Measurements from ENCODE around the gene SLX4IP. TPM values are rescaled to one million over a fixed set of nuclear protein-coding genes. Genes with fewer than 3 reads are reported as not detected.
A peak's percentile ranks its signal among the peaks of the same experiment; 100 is the strongest.

Gene SLX4IP
- total RNA-seq, 1 experiment from 2014 or later, result 7.4 TPM

- ChIA-PET POLR2A (no interaction called here), CTCF (interaction anchor here (0.6 kb wide), 1 partner anchor 18 kb away, joined by 5 read pairs; no protein-coding TSS in a partner anchor)
- H3K27ac Mint-ChIP-seq, result no peak overlapping the region
- ATAC-seq (peak; percentile 58), DNase-seq (ENCODE audit: low spot score) (no peak)
- no peaks in the 10 kb centered on the region for H3K27me3 Mint-ChIP-seq (ENCODE audit: low read depth)
- no peaks in the 10 kb centered on the region for H3K9me3 Mint-ChIP-seq
- peaks cover 2% of the 10 kb centered on the region; the same call in 1 of the 2 replicates for H3K36me3 Mint-ChIP-seq
- no peak for TF ChIP-seq ZNF138 (CRISPR knock-in tag; conservative IDR thresholded peaks at IDR 0.05)
- TF ChIP-seq SP1 (CRISPR knock-in tag; conservative IDR thresholded peaks at IDR 0.05), result no peak
- no peak for TF ChIP-seq TCF7 (CRISPR knock-in tag; IDR thresholded peaks at IDR 0.05; ENCODE audit: low read depth)
- no peak for TF ChIP-seq FOXK1 (CRISPR knock-in tag; IDR thresholded peaks at IDR 0.05)
- no peak for TF ChIP-seq KAT7 (CRISPR knock-in tag; IDR thresholded peaks at IDR 0.05; ENCODE audit: borderline replicate concordance)
- no peak for TF ChIP-seq NR2C2 (CRISPR knock-in tag; IDR thresholded peaks at IDR 0.05)
- TF ChIP-seq ZNF317 (CRISPR knock-in tag; IDR thresholded peaks at IDR 0.05; ENCODE audit: borderline replicate concordance, low read depth), result no peak
- TF ChIP-seq USF1 (CRISPR knock-in tag; IDR thresholded peaks at IDR 0.05), result no peak
- TF ChIP-seq, protein P1, sequence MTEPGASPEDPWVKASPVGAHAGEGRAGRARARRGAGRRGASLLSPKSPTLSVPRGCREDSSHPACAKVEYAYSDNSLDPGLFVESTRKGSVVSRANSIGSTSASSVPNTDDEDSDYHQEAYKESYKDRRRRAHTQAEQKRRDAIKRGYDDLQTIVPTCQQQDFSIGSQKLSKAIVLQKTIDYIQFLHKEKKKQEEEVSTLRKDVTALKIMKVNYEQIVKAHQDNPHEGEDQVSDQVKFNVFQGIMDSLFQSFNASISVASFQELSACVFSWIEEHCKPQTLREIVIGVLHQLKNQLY (CRISPR knock-in tag; IDR thresholded peaks at IDR 0.05), result no peak
- no peak for TF ChIP-seq HMGA2 (CRISPR knock-in tag; IDR thresholded peaks at IDR 0.05)
- no peak for TF ChIP-seq MAX (CRISPR knock-in tag; IDR thresholded peaks at IDR 0.05)
- no peak for TF ChIP-seq EMX1 (CRISPR knock-in tag; IDR thresholded peaks at IDR 0.05)
- TF ChIP-seq CREM (CRISPR knock-in tag; IDR thresholded peaks at IDR 0.05), result no peak
- no peak for TF ChIP-seq MXD4 (CRISPR knock-in tag; IDR thresholded peaks at IDR 0.05; ENCODE audit: borderline replicate concordance)
- TF ChIP-seq JAZF1 (CRISPR knock-in tag; IDR thresholded peaks at IDR 0.05), result no peak
- no peak for TF ChIP-seq CREB1 (CRISPR knock-in tag; IDR thresholded peaks at IDR 0.05)
- no peak for TF ChIP-seq GTF2I (CRISPR knock-in tag; conservative IDR thresholded peaks at IDR 0.05)
- TF ChIP-seq ZNF423 (CRISPR knock-in tag; IDR thresholded peaks at IDR 0.05), result no peak
- no peak for TF ChIP-seq SMAD3 (CRISPR knock-in tag; IDR thresholded peaks at IDR 0.05; ENCODE audit: borderline replicate concordance)
- H3K4me1 Mint-ChIP-seq, result no peaks in the 10 kb centered on the region
- no peak overlapping the region for H3K4me3 Mint-ChIP-seq
These were observed 36.2 kb upstream of the SLX4IP start for GRCh38 chr20:10398834-10399369.

- no peaks in the 10 kb centered on the region for H3K27me3 Mint-ChIP-seq (ENCODE audit: low read depth)
- no peak overlapping the region for H3K27ac Mint-ChIP-seq
- no peak overlapping the region for H3K4me3 Mint-ChIP-seq
- ATAC-seq (no peak), DNase-seq (ENCODE audit: low spot score) (no peak)
- CTCF ChIA-PET, result interaction anchor here (0.6 to 1.7 kb wide), 3 partner anchors 134 to 357 kb away, joined by 3 to 4 read pairs (median 3); no protein-coding TSS in a partner anchor
- TF ChIP-seq, protein P2, sequence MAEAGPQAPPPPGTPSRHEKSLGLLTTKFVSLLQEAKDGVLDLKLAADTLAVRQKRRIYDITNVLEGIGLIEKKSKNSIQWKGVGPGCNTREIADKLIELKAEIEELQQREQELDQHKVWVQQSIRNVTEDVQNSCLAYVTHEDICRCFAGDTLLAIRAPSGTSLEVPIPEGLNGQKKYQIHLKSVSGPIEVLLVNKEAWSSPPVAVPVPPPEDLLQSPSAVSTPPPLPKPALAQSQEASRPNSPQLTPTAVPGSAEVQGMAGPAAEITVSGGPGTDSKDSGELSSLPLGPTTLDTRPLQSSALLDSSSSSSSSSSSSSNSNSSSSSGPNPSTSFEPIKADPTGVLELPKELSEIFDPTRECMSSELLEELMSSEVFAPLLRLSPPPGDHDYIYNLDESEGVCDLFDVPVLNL (CRISPR knock-in tag; IDR thresholded peaks at IDR 0.05; ENCODE audit: borderline replicate concordance, low read depth), result no peak
- TF ChIP-seq AR (CRISPR knock-in tag; IDR thresholded peaks at IDR 0.05) (no peak), ZNF232 (CRISPR knock-in tag; IDR thresholded peaks at IDR 0.05) (no peak), MAX (CRISPR knock-in tag; IDR thresholded peaks at IDR 0.05) (no peak), SOX15 (CRISPR knock-in tag; IDR thresholded peaks at IDR 0.05) (no peak), FOXP1 (CRISPR knock-in tag; IDR thresholded peaks at IDR 0.05; ENCODE audit: borderline replicate concordance) (no peak), ERG (CRISPR knock-in tag; IDR thresholded peaks at IDR 0.05) (no peak)
- H3K9me3 Mint-ChIP-seq, result no peaks in the 10 kb centered on the region
- no peaks in the 10 kb centered on the region for H3K4me1 Mint-ChIP-seq
- POLR2A ChIA-PET, result no interaction called here
- H3K36me3 Mint-ChIP-seq, result peaks cover 4% of the 10 kb centered on the region; the same call in 1 of the 2 replicates
These were observed 32.0 kb upstream of the SLX4IP start for GRCh38 chr20:10402938-10403608.

Measured in WTC11 (cell line).